ENCODE results near the gene TMEM184B. TPM values are rescaled to one million over a fixed set of nuclear protein-coding genes. Genes with fewer than 3 reads are reported as not detected.

The TMEM184B gene
- total and polyA plus RNA-seq, 2 of the 8 experiments (the other 6 are each of a cell fraction or from before 2014, with no cell fraction given): 41.6 to 81.0 TPM

GRCh38 chr22:38204784-38205183 is 68.0 kb downstream of the TMEM184B start:
- Histone ChIP-seq H3K27me3 (replicated peaks in 1 of 4; ENCODE audit: control insufficient read depth in 3 of 4, extremely low read depth in 1 of 4, insufficient read depth in 3 of 4, low read length in 3 of 4) (peaks cover 0 to 14% (median 11%) of the 10 kb centered on the region in 4 experiments; a peak in 5 of 7 replicates), H3K14ac (ENCODE audit: insufficient read length) (no peak overlapping the region), H3K4me1 (replicated peaks in 1 of 4; ENCODE audit: control insufficient read depth in 3 of 4, insufficient read depth in 4 of 4, low read length in 3 of 4) (peaks cover 0 to 10% (median 6%) of the 10 kb centered on the region in 4 experiments; a peak in 6 of 7 replicates), H3K79me1 (ENCODE audit: low read depth, low read length) (no peaks in the 10 kb centered on the region), H2BK12ac (ENCODE audit: low read depth, low read length) (no peak overlapping the region), H2BK20ac (ENCODE audit: low read length) (no peak overlapping the region), H4K5ac (ENCODE audit: insufficient read length, low read depth, low read length) (no peak overlapping the region), H2AFZ (ENCODE audit: low read length) (no peak overlapping the region), H2BK120ac (replicated peaks; ENCODE audit: low read depth, low read length) (no peak overlapping the region), H3K23ac (ENCODE audit: insufficient read length) (no peak overlapping the region), H3K36me3 (ENCODE audit: control insufficient read depth in 2 of 4, insufficient read depth in 4 of 4, low read length in 3 of 4) (no peaks in the 10 kb centered on the region), H3K4me2 (ENCODE audit: insufficient read depth in 1 of 2, low read depth in 2 of 2, low read length in 2 of 2) (no peak overlapping the region), H3K18ac (ENCODE audit: extremely low read depth, low read length) (no peak overlapping the region), H4K20me1 (replicated peaks in 1 of 2; ENCODE audit: control insufficient read depth in 1 of 2, insufficient read depth in 2 of 2, low read length in 2 of 2) (peaks cover 7 to 11% of the 10 kb centered on the region in 2 experiments), H2BK15ac (ENCODE audit: low read length) (no peak overlapping the region), H3K56ac (replicated peaks; ENCODE audit: insufficient read length, low read depth, low read length) (no peak overlapping the region), H3K27ac (ENCODE audit: low read depth, low read length) (no peak overlapping the region), H2AK5ac (ENCODE audit: low read depth, low read length) (no peak overlapping the region), H3K9me3 (ENCODE audit: insufficient read depth in 2 of 2, low read depth in 1 of 2, low read length in 1 of 2) (no peaks in the 10 kb centered on the region), H3K23me2 (ENCODE audit: low read depth, low read length) (peaks cover 17% of the 10 kb centered on the region), H3K79me2 (ENCODE audit: control insufficient read depth in 1 of 2, insufficient read depth in 2 of 2, low read length in 2 of 2) (peaks cover 2 to 21% of the 10 kb centered on the region in 2 experiments; a peak in 2 of 4 replicates), H3K4me3 (ENCODE audit: extremely low read depth in 1 of 4, insufficient read depth in 2 of 4, low read depth in 3 of 4, low read length in 4 of 4) (no peak overlapping the region), H3K4ac (replicated peaks; ENCODE audit: insufficient read length, low read depth, low read length) (no peak overlapping the region), H2BK5ac (ENCODE audit: low read depth, low read length) (no peak overlapping the region), H4K8ac (ENCODE audit: extremely low read depth, insufficient read depth, low read length) (no peak overlapping the region), H3K9ac (replicated peaks in 1 of 4; ENCODE audit: extremely low read depth in 1 of 4, low read depth in 3 of 4, low read length in 3 of 4) (no peak overlapping the region), H4K91ac (replicated peaks; ENCODE audit: insufficient read length, low read length) (no peak overlapping the region)
- TF ChIP-seq ZNF274 (IDR thresholded peaks at IDR 0.05; ENCODE audit: borderline replicate concordance, extremely low read depth, low read length): no peak
- TF ChIP-seq RBBP5 (IDR thresholded peaks at IDR 0.05; ENCODE audit: borderline replicate concordance, low read depth, low read length): no peak
- TF ChIP-seq NRF1 (IDR thresholded peaks at IDR 0.05; ENCODE audit: low read depth, low read length): no peak
- FAIRE-seq: no peak
- no peak for DNase-seq (ENCODE audit: low read depth in 1 of 2, low spot score in 2 of 2)
- ChIA-PET CTCF (ENCODE audit: partially characterized antibody) (interaction anchor here (0.6 to 2.8 kb wide), 9 partner anchors 11 to 341 kb away, joined by 3 to 12 read pairs (median 5); no protein-coding TSS in a partner anchor), POLR2A (ENCODE audit: partially characterized antibody) (interaction anchor here (1.3 to 6.6 kb wide), 2 partner anchors 9 to 27 kb away, joined by 4 to 65 read pairs; no protein-coding TSS in a partner anchor)
- 85% methylated on average over 7 of the region's 7 CpGs; no CpG with 5 or more reads in 1 of the 2 experiments for WGBS, 2 experiments (ENCODE audit: extremely low coverage in 1 of 2, insufficient coverage in 1 of 2, insufficient read length in 1 of 2, insufficient replicate concordance in 2 of 2, low coverage in 1 of 2, low lambda C conversion rate in 2 of 2, missing lambda C conversion rate in 1 of 2)
